ENCODE data around the gene RNASEH1.

Gene RNASEH1

GRCh38 chr2:3563521-3563976 is 5.4 kb upstream of the RNASEH1 start:
- DNase-seq (ENCODE audit: low read depth in 1 of 2, low spot score in 1 of 2) = no peak

GRCh38 chr2:3557639-3558204 is 411 bp downstream of the RNASEH1 start:
- no peak for DNase-seq (ENCODE audit: low read depth in 1 of 2, low spot score in 1 of 2)

GRCh38 chr2:3553946-3554345 is 4.2 kb downstream of the RNASEH1 start:
- DNase-seq (ENCODE audit: low read depth in 1 of 2, low spot score in 1 of 2) = no peak

- DNase-seq (ENCODE audit: low read depth in 1 of 2, low spot score in 1 of 2) = no peak
These were observed 10.2 kb downstream of the RNASEH1 start for GRCh38 chr2:3547915-3548314.

GRCh38 chr2:3545788-3546478 is 12.2 kb downstream of the RNASEH1 start:
- DNase-seq (ENCODE audit: low read depth in 1 of 2, low spot score in 1 of 2) = no peak

GRCh38 chr2:3543023-3543683 is 15.0 kb downstream of the RNASEH1 start:
- no peak for DNase-seq (ENCODE audit: low read depth in 1 of 2, low spot score in 1 of 2)

- DNase-seq (ENCODE audit: low read depth in 1 of 2, low spot score in 1 of 2) = no peak
These were observed 16.0 kb downstream of the RNASEH1 start for GRCh38 chr2:3542107-3542506.

GRCh38 chr2:3539836-3540235 is 18.3 kb downstream of the RNASEH1 start:
- no peak for DNase-seq (ENCODE audit: low read depth in 1 of 2, low spot score in 1 of 2)

- DNase-seq (ENCODE audit: low read depth in 1 of 2, low spot score in 1 of 2) = no peak
These were observed 21.2 kb downstream of the RNASEH1 start for GRCh38 chr2:3536682-3537632.

GRCh38 chr2:3535794-3536681 is 22.1 kb downstream of the RNASEH1 start:
- no peak for DNase-seq (ENCODE audit: low read depth in 1 of 2, low spot score in 1 of 2)

- DNase-seq (ENCODE audit: low read depth in 1 of 2, low spot score in 1 of 2) = no peak
These were observed 22.7 kb downstream of the RNASEH1 start for GRCh38 chr2:3535467-3535793.

GRCh38 chr2:3534251-3534814 is 23.8 kb downstream of the RNASEH1 start:
- DNase-seq (ENCODE audit: low read depth in 1 of 2, low spot score in 1 of 2) = no peak

GRCh38 chr2:3533836-3534235 is 24.3 kb downstream of the RNASEH1 start:
- no peak for DNase-seq (ENCODE audit: low read depth in 1 of 2, low spot score in 1 of 2)

- no peak for DNase-seq (ENCODE audit: low read depth in 1 of 2, low spot score in 1 of 2)
These were observed 25.2 kb downstream of the RNASEH1 start for GRCh38 chr2:3532941-3533340.

- no peak for DNase-seq (ENCODE audit: low read depth in 1 of 2, low spot score in 1 of 2)
These were observed 28.7 kb downstream of the RNASEH1 start for GRCh38 chr2:3529316-3530025.

- DNase-seq (ENCODE audit: low read depth in 1 of 2, low spot score in 1 of 2) = no peak
These were observed 30.0 kb downstream of the RNASEH1 start for GRCh38 chr2:3527886-3528785.

GRCh38 chr2:3526871-3527270 is 31.3 kb downstream of the RNASEH1 start:
- no peak for DNase-seq (ENCODE audit: low read depth in 1 of 2, low spot score in 1 of 2)

- DNase-seq (ENCODE audit: low read depth in 1 of 2, low spot score in 1 of 2) = no peak
These were observed 34.5 kb downstream of the RNASEH1 start for GRCh38 chr2:3523551-3524041.
